ENCODE measurements around the gene SEMA6A.

Gene SEMA6A

DNA sequence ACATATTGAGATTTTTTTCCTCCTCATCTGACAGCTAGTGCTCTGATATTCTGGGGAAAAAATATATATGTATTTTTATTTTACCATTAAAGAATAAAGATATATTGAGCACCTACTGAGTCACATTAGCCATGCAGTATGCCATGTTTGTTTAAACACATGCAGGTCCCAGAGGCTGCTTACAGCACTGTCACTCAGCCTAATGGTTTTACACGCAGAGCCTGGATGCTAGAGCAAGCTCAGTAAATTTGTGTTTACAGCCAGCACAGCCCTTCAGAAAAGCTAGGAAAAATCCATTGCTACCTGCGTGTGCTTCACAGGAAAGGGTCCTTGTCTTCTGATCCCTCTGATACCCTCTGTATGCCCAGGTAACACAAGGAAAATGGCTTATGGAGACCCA, 146.2 kb downstream of the SEMA6A start:
- DNase-seq: no peak

DNA sequence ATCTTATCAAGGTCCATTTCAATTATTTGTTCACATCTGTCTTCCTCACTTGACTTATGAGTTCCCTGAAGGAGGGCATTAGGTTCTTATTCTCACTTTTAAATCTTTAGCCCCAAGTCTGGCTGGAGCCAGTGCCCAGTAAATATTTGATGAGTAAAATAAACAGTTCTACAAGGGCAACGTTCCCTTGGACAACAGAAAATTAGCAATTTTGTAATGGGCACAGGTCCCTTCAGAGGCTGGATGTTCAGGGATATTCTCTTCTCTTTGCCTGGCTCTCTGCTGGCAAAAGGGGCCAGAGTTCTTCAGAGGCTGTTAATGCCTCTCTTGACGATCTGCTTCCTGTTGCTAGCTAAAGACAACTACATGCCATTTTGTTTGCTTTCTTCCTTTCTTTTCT, 149.7 kb downstream of the SEMA6A start:
- DNase-seq: no peak

DNA sequence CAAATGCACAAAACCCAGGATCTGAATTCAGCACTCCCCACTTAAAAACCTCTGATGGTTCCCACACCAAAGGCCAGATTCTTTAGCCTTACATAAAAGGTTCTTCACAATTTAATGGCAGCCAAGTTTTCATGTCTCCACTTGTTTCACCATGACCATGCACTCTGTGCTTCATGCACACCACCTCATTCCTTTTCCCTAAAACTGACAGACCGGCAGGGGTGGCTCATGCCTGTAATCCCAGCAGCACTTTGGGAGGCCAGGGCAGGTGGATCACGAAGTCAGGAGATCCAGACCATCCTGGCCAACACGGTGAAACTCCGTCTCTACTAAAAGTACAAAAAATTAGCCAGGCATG, 150.4 kb downstream of the SEMA6A start:
- DNase-seq: no peak

DNA sequence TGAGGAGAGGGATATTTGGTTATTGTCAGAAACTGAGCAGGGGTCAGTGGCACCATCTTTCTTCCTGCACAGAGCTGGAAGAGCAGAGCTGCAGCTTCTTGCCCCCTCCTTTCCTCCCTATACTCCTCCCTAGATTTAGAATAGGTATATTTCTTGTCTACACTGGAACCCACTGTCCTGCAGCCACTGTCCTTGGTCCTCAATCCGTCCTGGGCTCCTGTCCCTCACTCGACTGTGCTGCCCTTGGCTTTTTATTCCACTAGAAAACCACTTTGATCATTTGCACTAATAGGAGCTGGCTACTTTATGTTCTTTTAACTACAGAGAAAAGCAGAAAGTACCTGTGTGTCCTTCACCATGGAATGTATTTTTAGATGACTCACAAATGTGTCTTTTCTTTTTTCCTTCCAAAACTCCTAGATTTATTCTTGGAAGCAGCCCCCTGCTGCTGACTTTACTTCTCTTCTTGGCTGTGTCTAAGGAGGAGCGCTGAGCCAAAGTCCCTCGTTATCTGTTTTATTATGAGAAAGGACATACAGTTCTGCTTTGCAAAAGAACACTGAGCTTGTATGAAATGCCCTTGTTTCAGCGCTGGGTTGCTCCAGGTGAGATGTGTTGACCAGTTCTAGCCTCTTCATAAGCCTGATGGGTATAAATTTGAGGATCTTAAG, 150.9 kb downstream of the SEMA6A start:
- DNase-seq: no peak

DNA sequence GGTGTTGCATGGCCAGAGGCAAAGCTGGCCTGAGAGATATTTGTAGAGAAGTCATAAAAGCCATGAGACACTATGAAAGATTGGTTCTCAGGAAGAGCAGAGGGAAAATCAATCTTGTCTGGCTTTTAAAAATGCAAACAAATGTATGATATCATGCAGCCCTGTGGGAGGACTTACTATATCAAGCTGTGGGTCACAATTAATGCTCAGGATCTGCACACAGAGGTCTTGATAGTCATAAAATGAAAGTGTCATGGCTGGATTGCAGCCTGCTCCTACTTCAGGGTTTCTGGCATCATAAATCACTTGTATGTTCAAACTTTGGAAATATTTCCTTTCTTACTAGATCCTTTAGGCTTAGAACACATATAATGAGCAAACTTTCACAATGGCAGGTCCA, 151.5 kb downstream of the SEMA6A start:
- no peak for DNase-seq

DNA sequence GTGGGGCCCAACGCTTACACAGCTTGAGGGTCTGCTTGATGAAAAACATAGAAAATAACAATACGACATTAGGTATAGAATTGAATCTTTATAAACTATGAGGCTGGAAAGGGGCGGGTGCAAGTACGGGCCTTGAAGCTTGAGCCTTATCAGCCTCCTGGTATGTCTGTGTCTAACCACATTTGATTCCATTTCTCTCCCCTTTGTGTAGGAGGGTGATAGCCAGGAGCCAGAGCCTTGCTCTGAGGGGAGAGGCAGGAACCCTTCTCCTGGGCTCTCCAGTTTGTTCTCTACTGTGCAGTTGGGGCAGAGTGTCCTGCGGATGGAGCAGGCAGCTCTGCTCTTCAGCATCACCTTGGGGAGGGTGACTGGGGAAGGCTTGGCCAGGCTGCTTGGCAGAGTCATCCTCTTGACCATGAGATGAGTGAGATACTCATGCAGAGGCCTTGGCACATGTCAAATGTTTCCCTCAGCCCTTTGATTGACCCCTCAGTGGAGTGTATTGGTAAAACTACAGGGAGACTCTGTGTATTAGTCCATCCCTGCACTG, 153.5 kb downstream of the SEMA6A start:
- DNase-seq: no peak

DNA sequence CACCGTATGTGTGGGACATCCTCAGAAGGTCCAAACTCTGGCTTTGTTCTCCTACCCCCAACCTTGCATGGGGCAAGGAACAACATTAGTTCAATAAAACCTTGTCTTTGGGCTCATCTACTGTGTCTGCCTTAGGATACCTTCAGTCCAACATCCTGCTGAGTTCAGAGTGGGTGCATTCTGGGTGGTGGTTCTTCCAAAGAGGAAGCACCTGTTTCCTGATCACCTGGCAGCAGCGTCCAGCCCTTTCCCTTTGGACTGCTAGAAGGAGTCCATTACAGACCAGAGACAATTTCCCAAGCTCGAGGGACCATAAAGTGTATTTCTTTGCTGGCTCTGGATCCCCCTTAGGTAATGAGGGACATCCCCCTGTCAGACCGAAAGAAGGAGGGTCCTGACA, 154.1 kb downstream of the SEMA6A start:
- no peak for DNase-seq

DNA sequence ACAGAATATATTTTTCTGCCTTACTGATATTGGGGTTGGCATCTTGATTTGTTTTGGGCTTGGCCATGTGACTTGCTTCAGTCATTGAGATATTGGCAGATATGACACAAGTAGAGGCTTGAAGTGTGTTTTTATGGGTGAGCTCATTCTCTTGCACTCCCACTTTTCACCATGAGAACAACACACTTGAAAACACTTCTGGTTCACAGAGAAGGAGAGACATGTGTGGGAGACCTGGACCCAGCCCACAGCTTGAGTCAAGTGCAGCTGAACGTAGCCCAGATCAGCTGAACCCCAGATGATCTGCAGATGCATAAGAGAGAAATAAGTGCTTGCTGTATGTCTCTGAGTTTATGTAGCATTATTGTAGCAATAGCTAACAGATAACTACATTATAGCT, 155.4 kb downstream of the SEMA6A start:
- DNase-seq: no peak

DNA sequence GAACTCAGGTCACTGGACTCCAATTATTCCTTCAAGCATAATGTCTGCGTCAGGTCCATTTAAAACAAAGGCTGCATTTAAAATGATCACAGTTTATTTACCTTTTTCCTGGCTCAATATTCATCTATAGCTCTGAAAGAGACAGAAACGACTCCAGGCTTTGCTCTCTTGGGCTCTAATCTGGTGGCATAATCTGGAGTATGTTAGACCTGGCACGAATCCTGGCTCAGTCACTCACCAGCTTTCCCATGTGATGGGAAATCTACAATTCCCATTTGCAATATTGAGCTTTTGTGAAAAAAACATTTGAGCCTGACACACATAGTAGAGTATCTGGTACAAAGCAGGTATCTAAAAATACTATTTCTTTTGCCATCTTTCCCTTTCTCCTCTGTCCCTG, 155.8 kb downstream of the SEMA6A start:
- no peak for DNase-seq

DNA sequence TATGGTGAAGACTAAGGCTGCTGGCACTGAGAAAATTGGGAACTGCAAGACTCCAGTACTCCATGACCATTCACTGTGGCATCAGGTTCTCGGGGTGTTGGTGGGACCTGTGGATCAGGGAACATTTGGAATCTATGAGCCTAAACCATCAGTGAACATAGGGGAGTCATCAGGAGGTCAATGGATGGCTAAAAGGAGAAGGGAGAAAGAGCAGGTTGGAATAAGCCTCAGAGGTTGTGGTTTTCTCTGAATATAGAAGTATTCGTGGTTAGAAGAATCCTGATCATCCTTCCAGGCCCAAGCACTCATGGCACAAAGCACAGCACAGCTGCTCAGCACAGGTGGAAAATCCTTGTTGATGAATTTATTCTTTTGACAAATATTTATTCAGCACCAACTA, 156.6 kb downstream of the SEMA6A start:
- DNase-seq: no peak

DNA sequence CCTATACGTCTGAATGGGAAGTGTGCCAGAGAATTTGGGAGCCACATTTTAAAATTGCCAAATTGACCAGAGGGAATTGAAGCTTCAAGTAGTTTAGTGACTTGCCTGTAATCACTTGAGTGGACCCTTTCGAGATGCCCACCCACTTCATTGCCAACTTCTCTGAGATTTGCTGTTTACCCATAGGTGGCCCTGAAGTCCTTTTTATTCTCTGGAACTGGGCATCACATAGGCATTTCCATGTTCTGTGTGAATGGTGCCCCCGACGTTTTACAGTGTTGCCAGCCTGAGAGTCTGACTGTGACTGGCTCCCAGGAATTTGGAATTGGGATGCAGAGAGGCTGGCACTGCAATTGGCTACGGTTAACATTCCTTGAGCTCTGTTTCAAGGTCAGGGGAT, 158.6 kb downstream of the SEMA6A start:
- DNase-seq: no peak

DNA sequence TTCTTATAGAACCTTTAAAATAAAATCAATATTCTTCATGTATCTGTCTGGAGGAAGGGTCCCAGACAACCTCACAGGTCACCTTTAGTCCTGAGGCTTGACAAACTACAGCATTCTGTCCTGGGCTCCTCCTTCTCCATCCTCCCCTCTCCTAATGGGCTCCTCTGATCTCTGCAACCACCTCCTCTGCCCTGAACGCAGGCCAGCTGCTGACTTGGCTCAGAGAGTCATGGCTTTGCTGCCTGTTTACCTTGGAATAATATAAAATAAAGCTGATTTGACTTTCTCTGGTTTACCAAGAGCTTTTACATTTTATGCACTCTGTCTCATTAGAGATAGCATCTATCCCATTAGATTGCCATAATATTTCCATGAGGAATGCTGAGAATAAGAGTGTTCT, 159.4 kb downstream of the SEMA6A start:
- DNase-seq: no peak

DNA sequence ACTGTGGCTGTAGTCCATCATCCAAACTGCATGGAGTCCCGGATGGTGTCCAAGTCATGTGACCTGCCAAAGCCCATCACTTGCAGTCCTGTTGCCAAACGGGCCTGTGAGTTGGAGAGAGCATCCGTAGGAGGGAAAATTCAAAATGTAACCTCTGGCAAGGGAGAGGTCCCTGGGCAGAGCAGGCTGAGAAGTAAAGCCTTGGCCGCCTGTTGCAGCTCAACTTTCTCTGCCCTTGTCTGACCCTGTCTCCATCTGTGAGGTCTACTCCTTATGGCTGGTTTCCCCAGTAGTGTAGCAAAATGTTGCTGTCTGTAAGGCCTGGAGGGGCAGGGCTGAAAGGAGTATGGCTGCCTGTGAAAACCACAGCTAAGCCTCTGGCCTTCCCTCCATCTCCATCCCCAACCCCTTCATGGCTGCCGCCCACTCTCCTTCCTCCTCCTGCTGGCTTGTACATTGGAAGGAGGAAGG, 163.5 kb downstream of the SEMA6A start:
- DNase-seq: no peak

DNA sequence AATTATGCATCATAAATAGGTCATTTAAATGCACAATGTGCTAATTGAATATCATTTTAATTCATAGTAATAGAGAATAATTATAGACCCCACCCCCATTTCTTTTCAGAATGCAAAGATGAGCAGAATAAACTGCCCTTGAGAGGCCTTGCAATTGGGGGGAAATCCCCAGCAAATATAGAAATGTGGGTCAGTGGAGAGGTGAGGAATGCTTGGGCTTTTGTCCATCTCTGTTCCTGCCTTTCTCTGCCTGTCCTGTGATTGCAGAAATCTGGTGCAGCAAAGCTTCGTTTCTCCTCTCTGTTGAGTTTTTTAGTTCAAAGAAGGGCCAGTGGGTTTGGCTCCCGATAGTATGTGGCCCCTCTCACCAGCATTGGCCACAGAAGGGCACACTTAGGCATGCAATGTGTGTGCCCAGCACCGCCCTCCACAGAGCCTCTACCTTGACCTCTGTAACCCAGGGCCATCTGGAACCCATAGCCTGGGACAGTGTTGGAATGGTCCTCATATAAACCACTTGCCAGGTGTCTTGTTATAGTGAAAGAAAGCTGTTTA, 164.2 kb downstream of the SEMA6A start:
- no peak for DNase-seq

DNA sequence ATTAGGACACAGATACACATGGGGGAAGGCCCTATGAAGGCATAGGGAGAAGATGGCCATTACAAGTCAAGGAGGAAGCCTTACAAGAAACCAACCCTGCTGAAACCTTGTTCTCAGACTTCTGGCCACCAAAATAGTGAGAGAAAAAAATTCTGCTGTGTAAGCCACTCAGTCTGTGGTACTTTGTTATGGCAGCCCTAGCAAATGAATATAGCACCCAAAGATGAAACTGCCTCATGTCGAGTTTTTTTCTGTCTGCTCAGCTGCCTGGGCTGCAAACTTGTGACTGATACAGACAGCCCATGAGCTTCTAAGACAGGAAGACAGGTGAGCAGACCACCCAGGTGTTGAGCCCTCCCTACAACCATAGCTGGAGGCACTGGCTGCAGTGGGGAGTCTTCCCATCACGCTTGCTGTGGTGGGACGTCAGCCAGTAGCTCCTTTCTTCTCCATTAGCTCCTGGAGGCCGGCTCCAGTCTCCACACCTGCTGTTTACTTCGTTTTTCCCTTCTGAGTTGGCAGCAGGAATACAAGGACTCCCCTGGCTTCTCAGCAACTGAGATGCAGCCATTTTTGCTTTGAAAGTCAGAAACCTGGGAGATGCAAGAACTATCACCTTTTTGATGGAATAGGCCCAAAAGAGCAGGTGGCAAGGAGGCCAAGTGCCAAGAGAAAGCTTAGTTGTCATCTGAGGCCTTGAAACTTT, 164.9 kb downstream of the SEMA6A start:
- DNase-seq: no peak

DNA sequence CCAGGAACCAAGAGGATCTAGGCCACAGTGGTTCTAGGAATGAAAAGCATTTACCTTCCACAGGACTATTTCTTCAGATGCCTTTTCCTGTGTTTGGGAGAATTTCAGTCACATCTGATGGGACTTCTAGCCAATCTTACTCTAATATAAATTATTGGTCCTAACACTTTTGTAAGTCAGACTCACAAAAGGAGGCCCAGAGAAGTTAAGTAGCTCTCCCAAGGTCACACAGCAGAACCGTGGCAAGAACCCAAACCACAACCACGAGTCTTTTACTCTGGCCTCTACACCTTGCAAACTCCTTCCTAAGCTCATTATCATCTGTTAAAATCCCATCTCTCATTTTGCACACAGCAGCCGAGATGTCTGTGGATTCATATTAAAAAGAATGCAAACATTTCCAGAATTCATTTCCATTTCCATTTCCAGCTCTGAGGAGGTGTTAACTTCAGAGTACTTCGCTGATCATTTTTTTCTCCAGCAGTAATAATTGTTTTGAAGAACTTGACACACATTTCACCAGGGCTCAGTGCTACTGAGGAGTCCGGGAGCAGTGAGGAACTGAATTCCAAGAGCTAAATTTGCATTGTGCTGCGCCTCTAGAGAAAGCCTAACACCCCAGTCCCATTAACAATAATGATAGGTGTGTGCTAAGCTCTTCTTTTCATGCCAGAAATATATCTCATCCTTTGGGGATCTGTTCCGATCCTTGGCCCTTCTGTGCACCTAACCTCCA, 168.1 kb downstream of the SEMA6A start:
- DNase-seq: no peak

DNA sequence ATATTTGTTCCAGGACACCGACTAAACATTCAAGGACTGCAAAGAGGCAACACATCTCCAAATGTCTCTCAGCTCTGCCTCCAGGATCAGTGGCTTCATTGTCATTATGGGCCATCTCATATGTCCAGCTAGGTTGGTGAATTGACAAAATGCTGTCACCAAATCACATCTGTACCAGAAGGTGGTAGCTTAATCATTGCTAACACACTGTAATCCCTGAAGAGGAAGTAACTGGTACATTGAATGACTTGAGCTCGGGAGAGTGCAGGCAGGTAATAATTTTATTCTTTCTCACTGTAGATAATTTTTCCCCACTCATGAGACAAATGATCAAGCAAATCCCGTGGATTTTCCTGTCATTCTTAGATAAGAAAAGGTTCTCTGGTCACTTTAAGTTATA, 169.8 kb downstream of the SEMA6A start:
- DNase-seq: no peak

DNA sequence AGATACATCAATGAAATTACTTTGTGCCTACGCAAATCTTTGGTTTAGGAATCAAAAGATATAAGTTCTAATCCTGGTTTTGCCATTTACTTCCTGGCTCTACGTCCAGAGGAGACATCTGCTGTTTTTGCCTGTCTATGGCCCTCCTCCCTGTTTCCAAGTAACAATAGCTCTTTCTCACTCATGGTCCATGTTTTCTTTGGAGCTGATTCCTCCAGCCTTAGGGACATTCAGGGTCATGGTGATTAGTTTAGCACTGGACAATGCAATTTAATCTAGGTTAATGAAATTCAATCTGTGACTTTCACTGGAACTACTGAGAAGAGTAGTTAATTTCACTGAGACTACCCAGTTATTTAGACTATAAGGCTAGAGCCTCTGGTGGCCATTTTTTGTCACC, 170.6 kb downstream of the SEMA6A start:
- no peak for DNase-seq

DNA sequence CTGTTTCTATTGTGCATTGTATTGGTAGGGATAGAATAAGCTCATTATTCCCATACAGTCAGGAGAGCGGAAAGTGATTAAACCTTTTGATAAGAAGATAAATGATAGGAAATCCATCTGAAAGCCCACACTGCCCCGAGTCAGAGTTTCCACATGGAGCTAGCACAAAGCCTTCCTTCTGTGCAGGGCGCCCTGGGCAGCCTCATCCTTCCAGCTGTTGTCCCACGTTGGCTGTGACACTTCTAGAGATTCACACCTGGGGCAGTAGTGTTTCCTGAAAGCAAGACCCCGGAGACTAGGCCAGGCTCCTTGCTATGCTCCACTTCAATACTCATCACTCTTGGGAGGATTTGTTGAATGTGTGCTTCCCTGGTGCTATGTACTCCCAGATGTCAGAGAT, 172.4 kb downstream of the SEMA6A start:
- no peak for DNase-seq

DNA sequence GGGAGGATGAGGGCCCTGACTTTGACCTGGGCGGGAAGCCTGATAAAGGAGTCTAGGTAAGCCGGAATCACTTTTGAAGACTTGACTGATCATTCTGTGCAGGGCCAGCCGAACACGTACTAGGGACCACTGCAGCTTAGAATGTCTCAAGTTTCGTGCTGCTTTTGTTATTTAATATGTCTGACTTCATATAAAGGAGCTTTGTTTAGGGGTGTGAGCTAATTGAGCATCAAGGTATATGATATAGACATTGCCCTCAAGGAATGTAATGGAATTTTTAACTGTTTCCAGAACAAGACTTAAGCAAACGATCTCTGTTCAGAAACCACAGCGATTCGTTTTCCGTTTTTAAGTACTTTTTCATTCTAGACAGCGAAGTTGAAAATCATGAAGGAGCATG, 173.0 kb downstream of the SEMA6A start:
- DNase-seq: no peak

DNA sequence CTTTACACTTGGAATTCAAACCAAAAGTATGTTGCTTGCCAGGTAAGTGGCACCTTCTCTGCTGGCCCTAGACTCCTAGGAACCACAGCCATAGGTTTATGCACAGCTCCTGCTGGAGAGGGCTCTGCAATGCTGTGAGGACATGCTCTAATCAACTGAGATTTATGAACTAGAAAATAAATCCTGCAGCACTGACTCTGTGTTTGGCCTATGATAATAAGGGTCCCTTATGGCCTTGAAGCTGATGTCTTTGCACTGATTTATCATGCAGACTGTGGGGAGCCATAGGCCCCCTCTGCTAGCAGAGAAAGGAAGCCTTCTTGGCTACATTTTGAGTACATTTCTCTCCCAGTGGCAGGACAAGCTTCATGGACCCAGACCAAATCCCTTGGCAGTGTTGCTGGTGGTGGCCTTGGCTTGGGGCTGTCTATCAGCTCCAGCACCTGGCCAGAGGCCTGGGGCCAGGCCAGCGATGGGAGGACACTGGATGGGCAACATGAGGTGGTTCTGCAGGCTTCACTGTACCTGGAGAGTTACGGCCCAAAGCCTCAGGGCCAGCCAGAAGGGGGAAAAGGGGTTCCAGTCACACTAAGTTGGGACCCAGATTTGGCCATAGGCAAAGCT, 178.0 kb downstream of the SEMA6A start:
- no peak for DNase-seq

DNA sequence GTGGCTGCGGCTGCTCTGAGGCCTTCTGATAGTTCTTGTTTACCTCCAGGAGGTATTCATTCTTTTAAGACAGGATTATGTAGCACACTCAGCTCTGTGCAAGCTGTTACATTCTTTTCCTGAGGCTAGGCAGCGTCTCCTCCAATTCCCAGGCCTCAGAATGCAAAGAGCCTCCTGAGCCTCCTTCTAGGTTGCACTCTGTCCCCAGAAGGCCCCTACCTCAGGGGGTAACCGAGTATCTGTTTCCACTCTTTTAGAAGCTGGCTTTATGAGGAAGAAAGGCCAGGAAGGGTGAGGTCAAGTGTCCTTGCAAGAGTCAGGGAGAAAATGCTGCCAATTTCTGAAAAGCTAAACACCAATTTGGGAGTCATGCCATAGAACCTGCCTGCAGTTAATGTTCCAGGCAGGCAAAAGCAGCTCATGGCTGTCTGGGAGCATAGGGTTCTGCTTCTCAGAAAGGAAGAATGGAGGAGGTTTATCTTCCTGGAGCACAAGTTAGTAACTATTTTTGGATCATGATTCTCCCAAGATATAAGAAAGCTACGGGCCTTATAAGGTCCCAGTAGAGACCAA, 178.9 kb downstream of the SEMA6A start:
- DNase-seq: no peak

DNA sequence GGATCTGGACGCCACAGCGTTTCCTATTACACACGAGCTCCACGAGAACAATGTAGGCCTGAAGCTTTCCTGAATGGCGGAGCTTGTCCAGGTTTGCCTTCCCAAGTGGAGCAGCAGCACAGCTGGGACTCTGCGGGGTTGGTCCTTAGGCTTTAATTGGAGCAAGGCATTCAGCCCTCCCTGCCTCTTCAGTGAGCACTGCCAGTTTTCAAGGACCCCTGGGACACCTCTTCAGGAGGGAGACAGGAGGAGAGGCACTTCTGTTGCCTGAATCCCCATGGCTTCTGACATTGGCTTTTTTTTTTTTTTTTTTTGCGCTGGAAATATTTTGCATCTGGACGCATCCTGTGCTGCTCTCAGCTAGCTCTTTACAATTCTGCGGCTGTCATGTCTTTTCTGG, 179.4 kb downstream of the SEMA6A start:
- no peak for DNase-seq

Measured in fibroblast of skin of right biceps (primary cell).